Measurements from ENCODE around the gene CXCL10.
"Not testable (repeated sequence)": the region's sequence is repeated elsewhere in the genome, so short reads cannot be mapped to it uniquely, and the experiment has no call there.

The CXCL10 gene

DNA sequence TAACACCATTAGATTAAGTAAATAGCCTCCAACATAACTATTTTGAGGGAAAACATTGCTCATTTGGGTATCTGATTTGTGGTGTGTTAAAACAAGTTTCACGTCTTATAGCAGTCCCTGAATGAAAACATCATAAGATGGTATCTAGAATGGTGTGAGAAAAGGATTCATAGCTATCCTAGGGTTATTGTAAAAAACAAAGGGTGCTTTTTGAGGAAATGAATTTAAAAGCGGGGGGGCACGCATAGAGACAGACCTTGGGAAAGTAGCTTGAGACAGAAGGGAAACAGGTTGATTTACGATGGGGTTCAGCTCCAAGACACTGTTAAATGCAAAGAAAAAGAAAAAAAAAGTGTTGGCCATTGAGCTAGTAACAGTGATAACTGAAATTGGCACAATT, 768 bp upstream of the CXCL10 start:
- DNase-seq: no peak

- no peak for DNase-seq
Measured at GRCh38 chr4:76022677-76023076, 620 bp downstream of the CXCL10 start.

GRCh38 chr4:76022031-76022430, 1.3 kb downstream of the CXCL10 start:
- DNase-seq: no peak

DNA sequence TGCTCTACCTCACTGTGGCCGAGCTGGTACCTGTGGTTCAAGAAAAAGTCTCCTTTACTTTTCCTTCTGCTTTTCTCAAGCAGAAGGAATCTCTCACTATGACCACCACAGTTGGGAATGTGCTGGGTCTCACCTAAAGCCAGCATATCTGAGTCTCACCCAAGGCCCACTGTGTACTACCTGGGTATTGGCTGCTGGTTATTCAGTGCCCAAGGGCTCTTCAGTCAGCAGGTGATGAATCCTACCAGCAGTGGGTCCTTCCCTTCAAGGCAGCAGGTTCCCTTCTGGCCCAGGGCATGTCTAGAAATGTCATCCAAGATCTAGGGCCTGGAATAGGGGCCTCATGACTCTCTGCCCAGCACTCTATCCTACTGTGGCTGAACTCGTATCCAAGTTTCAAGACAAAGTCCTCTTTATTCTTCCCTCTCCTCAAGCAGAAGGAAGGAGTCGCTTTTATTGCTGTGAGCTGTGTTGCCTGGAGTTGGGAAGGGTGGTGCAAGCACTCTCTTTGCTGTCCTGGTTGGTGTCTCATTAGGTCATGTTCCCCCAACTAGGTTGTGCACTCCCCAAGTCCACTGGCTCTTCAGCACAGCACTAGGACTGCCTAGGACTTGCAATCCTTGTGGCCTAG, 6.1 kb downstream of the CXCL10 start:
- DNase-seq: no peak

GRCh38 chr4:76016393-76016792, 6.9 kb downstream of the CXCL10 start:
- no peak for DNase-seq

- DNase-seq: no peak
Measured at GRCh38 chr4:76013540-76013939, 9.8 kb downstream of the CXCL10 start.

DNA sequence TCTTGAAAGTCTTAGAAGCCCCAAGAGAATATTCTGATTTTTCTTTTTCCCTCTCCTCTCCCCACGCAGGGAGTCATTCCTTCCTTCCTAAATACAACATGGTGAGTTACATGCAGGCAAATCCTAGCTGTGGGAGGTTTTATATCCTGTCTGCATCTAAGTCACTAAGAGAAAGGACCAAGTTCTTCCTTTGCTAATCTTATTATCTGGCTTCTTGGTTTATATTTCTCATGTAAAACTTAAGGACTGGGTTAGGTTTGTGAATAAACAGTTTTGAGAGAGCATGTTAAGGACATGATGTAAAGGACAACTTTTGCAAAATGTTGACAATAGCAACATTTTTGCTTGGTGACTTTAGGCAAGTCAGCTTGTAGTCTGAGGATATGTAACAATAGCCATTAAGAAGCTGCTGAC, 10.9 kb downstream of the CXCL10 start:
- DNase-seq: no peak

GRCh38 chr4:76011700-76012387, 11.5 kb downstream of the CXCL10 start:
- no peak for DNase-seq

- no peak for DNase-seq
Measured at GRCh38 chr4:76011018-76011670, 12.2 kb downstream of the CXCL10 start.

DNA sequence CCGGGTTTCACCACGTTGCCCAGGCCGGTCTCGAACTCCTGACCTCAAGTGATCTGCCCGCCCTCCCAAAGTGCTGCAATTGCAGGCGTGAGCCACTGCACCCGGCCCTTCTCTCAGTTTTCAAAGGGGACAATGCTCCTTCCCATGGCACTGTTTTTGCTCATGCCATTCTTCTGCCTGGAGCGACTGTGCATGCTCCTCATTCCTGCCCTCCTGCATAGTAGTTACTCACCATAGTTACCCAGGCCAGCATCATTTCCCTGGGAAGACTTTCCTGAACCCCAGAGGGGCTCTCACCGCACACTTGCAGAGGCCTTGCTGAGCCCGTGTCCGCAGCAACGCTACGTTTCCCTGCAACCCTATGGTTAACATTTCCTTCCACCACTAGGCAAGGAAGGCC, 12.7 kb downstream of the CXCL10 start:
- no peak for DNase-seq

- no peak for DNase-seq
Measured at GRCh38 chr4:76009311-76009710, 14.0 kb downstream of the CXCL10 start.

GRCh38 chr4:76007089-76007862, 16.0 kb downstream of the CXCL10 start, which contains the start of gene CXCL9:
CXCL9 (minus strand) TSS chr4:76007509; CDS start chr4:76007449, 60 bp downstream.
- DNase-seq: no peak

- DNase-seq: no peak
Measured at GRCh38 chr4:76003620-76004019, 19.7 kb downstream of the CXCL10 start.

DNA sequence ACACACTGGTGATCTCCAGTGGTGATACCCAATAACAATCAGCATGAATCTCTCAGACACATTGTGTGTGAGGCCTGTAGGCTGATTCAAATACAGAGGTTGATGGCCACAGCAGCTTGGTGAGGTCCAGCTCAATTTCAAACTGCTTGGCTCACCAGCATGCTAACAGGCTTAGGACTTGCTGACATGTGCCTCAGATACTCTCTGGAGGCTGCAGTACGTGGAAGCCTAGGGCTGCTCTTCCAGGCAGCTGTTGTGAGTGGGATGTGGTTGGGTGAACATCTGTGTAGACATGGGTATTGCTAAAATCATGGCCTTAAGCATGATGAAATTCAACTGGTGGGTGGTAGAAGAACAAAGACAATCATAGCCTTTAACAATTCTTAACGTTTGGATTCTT, 20.3 kb downstream of the CXCL10 start:
- no peak for DNase-seq

GRCh38 chr4:76002176-76002575, 21.1 kb downstream of the CXCL10 start:
- DNase-seq: no peak

DNA sequence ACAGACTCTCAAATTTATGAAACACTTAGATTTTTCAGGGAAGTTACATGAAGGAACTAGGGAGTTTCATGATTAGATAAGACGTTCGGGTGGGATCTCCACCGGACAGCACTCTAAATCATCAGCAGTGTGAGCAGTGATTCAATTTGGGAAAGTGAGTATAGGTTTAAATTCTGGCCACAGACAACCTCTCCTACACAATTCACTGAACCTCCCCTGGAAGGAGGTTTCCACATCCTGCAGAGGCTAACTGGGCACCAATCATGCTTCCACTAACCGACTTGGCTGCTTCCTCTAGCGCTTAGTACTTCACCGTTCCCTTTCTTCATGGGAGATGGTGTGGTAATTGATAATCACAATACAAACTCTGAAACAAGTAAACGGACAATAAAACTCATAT, 21.6 kb downstream of the CXCL10 start:
- DNase-seq: no peak

GRCh38 chr4:76000279-76000678, 23.0 kb downstream of the CXCL10 start:
- no peak for DNase-seq

DNA sequence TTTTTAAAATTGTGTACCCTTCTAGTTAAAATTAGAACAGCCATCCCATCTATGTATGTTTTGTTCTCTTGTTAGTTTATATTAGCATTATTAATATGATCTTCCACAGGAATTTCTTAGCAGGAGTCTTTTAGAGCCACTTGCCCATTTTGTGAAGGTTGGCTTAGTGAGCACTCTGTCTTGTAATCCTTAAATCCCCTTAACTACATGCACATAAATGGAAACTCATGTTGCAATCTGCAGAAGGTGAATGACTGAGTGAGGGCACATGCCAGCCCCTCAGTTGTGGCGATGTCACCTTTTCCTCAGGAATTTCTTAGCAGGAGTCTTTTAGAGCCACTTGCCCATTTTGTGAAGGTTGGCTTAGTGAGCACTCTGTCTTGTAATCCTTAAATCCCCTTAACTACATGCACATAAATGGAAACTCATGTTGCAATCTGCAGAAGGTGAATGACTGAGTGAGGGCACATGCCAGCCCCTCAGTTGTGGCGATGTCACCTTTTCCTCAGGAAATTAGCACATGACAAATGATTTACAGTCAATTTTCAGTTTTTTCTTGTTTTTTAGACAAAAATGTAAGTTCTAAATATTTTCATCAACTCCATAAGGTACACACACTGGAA, 24.7 kb downstream of the CXCL10 start:
- DNase-seq: not testable (repeated sequence)

DNA sequence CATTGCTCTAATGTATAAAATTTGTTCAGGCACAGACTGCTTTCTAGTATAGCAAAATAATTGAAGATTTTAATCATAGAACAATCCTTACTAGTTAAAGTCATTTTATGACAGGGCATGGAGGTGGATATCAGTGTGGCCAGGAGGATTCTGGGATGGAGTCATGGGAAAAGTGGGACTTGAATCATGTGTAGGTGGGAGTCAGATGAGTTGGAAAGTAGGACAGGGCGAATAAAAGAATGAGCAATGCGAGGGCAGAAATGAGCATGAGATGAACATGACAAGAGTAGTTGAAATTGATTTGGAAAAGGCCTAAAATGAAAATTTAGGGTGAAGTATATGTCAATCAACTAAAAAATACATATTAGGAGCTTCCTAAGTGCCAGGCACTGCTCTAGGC, 25.4 kb downstream of the CXCL10 start:
- no peak for DNase-seq

DNA sequence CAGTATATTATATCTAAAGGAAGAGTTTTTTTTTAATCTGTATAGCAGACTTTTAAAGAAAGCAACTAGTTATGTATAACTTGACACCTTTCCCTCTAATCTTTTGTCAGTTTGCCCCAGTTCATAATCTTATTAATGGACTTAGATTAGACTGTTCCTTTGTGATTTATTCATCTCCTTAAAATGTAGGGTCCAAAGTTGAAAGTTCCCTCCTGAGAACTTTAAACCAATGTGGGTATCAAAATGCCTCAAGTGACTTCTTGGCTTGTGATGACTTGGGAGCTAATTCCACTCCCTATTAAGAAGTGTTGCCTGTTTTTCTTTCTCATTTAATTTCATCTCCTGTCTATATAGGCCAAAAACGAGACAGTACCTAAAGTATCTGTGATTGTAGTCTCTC, 26.2 kb downstream of the CXCL10 start:
- DNase-seq: no peak

GRCh38 chr4:75995727-75996126, 27.6 kb downstream of the CXCL10 start:
- DNase-seq: peak; percentile 63

GRCh38 chr4:75992462-75992861, 30.8 kb downstream of the CXCL10 start:
- DNase-seq: no peak

Data from CD4-positive, alpha-beta T cell treated with Interleukin-12 subunit alpha and Interleukin-12 subunit beta, for 1 hour (primary cell).